Left colon (tissue), 2 donors: ENCODE results near the gene TMEM127. TPM values are rescaled to one million over a fixed set of nuclear protein-coding genes. Genes with fewer than 3 reads are reported as not detected.

ENCODE experiments used
- total RNA-seq, 2 donors: library from RNA; stranded (reverse); fragmentation: NEBNext Ultra II Directional; extraction: Animal tissue kit (Norgen Biotek cat#: 25700); gene quantifications; one replicate each; pipeline ENCODE4 v1.2.1, GENCODE V29; 2021
- donor health status: DM: no; HTN: no; CAD: no.
- donor health status: DM: yes; HTN: yes; CAD: no.

TMEM127 gene
- total RNA-seq, 2 donors from 2014 or later: 86.2 to 111 TPM

Other genes starting within 250 kb of the TMEM127 start
- gene GPAT2, start 231.1 kb downstream of the TMEM127 start, total RNA-seq: 1 to 10 TPM; 3.0 to 5.3 TPM
- gene ADRA2B, start 149.4 kb downstream of the TMEM127 start, total RNA-seq: under 1 TPM; 0.12 to 0.84 TPM
- gene ASTL, start 127.5 kb downstream of the TMEM127 start, total RNA-seq: under 1 TPM; 0.31 to 0.45 TPM
- 1 to 10 TPM; 1.7 to 1.9 TPM for gene DUSP2, start 120.6 kb downstream of the TMEM127 start, total RNA-seq
- gene STARD7, start 57.2 kb downstream of the TMEM127 start, total RNA-seq: 100 to 1,000 TPM; 125 to 127 TPM
- 10 to 100 TPM; 61.7 to 68.8 TPM for gene CIAO1, start 228 bp upstream of the TMEM127 start, total RNA-seq
- gene SNRNP200, start 39.5 kb upstream of the TMEM127 start, total RNA-seq: 10 to 100 TPM; 84.8 to 94.7 TPM
- under 1 TPM; 0.58 to 0.92 TPM for gene ITPRIPL1, start 59.3 kb upstream of the TMEM127 start, total RNA-seq
- 1 to 10 TPM; 2.0 to 7.3 TPM for gene NCAPH, start 69.8 kb upstream of the TMEM127 start, total RNA-seq
- 1 to 10 TPM in 1 of 2 donors, under 1 TPM in 1; 0.58 to 3.3 TPM for gene NEURL3, start 239.4 kb upstream of the TMEM127 start, total RNA-seq